Gastrocnemius medialis (tissue), 4 donors: ENCODE measurements around the gene SIMC1.
"Not testable (repeated sequence)": the region's sequence is repeated elsewhere in the genome, so short reads cannot be mapped to it uniquely, and the experiment has no call there.

ENCODE experiments used
- POLR2A ChIP-seq, 2 donors: fragments of 450-650 bp; IDR thresholded peaks; one replicate each; pipeline ENCODE4 v1.6.1; 2017; ENCODE audit warnings: antibody characterized with exemption in 2 of 2, mild to moderate bottlenecking in 2 of 2, moderate library complexity in 2 of 2
- TF ChIP-seq, protein P1 (sequence below), 5 experiments: fragments of 450-650 bp in 3 of 5; fragments of 200-600 bp in 2 of 5; sonication (generic) in 2 of 5; IDR thresholded peaks in 4 of 5; conservative IDR thresholded peaks in 1 of 5; 1 replicate in 4 of 5; 2 replicates in 1 of 5; pipeline ENCODE4 v1.5.1; 2016 to 2019; ENCODE audit warnings: antibody characterized with exemption in 5 of 5, mild to moderate bottlenecking in 3 of 5, moderate library complexity in 3 of 5

DNA sequence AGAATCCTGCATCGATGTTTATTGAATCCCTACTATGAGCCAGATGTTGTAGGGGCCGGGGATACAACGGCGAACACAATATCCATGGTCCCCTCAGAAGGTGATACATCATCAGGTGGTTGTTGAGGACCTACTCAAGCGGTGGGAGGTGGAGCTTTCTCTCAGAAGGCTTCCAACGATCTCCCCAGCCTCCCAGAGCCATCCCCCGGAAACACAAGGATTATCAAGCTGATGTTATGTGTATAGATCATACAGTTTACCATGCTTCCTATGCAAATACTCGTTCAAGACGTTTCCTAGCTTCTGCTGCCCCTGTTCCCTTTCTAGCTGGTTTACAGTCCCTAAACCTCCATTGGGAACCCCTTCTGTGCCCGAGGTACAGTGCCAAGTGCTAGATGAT is 1.1 kb downstream of the SIMC1 start:
- TF ChIP-seq, protein P1, sequence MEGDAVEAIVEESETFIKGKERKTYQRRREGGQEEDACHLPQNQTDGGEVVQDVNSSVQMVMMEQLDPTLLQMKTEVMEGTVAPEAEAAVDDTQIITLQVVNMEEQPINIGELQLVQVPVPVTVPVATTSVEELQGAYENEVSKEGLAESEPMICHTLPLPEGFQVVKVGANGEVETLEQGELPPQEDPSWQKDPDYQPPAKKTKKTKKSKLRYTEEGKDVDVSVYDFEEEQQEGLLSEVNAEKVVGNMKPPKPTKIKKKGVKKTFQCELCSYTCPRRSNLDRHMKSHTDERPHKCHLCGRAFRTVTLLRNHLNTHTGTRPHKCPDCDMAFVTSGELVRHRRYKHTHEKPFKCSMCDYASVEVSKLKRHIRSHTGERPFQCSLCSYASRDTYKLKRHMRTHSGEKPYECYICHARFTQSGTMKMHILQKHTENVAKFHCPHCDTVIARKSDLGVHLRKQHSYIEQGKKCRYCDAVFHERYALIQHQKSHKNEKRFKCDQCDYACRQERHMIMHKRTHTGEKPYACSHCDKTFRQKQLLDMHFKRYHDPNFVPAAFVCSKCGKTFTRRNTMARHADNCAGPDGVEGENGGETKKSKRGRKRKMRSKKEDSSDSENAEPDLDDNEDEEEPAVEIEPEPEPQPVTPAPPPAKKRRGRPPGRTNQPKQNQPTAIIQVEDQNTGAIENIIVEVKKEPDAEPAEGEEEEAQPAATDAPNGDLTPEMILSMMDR (IDR thresholded peaks at IDR 0.05 in 4 of 5, conservative IDR thresholded peaks at IDR 0.05 in 1 of 5), result not testable (repeated sequence)
- not testable (repeated sequence) for TF ChIP-seq POLR2A (IDR thresholded peaks at IDR 0.05)
